GM12878 (cell line): ENCODE results near the gene APC2.

Experiments used
- EP300 ChIP-seq, 2 experiments: fragments of 150-350 bp in 1 of 2; IDR thresholded peaks; 2 replicates each; pipeline ENCODE4 v1.6.1; 2011 to 2012; ENCODE audit warnings: low read depth in 2 of 2, low read length in 2 of 2, borderline replicate concordance in 1 of 2, improper control_type of control experiment in 1 of 2, inconsistent platforms in 1 of 2; ENCODE audit not compliant: control insufficient read depth in 1 of 2
- EZH2 ChIP-seq: IDR thresholded peaks from 2 replicates; pipeline ENCODE4 v1.6.1; 2012; ENCODE audit warnings: low read depth, mild to moderate bottlenecking, control low read depth, inconsistent platforms, low read length, borderline replicate concordance; ENCODE audit not compliant: control insufficient read depth
- JUNB ChIP-seq: IDR thresholded peaks from 2 replicates; pipeline ENCODE4 v1.6.1; 2016; ENCODE audit warnings: antibody characterized with exemption, mild to moderate bottlenecking
- POLR2AphosphoS5 ChIP-seq: IDR thresholded peaks from 2 replicates; pipeline ENCODE4 v1.6.1; 2011; ENCODE audit warnings: mild to moderate bottlenecking, low read length, inconsistent platforms
- SP1 ChIP-seq: IDR thresholded peaks from one replicate; pipeline ENCODE4 v1.6.1; 2011; ENCODE audit warnings: low read depth, low read length
- TF ChIP-seq, protein P1 (sequence below), 3 experiments: IDR thresholded peaks in 2 of 3; conservative IDR thresholded peaks in 1 of 3; 2 replicates each; pipeline ENCODE4 v1.5.1; 2011; ENCODE audit warnings: low read depth in 3 of 3, low read length in 3 of 3, mild to moderate bottlenecking in 3 of 3, control low read depth in 2 of 3, moderate library complexity in 2 of 3, inconsistent platforms in 1 of 3, mixed read lengths in 1 of 3; ENCODE audit not compliant: control insufficient read depth in 2 of 3, insufficient read depth in 1 of 3; ENCODE audit errors: extremely low read depth in 1 of 3

DNA sequence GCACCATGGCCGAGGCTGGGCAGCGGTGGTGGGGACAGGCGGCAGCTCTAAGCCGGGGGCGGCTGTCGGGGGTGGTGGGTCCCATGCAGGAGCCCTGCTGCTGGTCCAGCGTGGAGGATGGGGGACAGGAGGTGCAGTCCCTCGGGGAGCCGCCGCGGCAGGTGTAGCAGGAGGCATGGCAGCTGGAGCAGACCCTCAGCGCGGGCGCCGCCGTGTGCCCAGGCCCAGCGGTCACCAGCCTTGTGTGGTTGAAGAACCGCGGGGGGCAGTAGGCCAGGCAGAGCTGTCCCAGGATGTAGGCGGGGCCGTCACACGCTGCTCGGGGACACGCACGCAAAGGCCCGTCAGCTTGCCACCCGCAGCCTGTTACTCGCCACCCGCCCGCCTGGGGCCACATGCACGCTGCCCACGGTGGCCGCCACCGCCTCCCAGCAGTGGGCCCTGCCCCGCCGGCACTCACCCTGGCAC lies 32.0 kb downstream of the APC2 start:
- no peak for TF ChIP-seq EZH2
- no peak for TF ChIP-seq SP1
- TF ChIP-seq POLR2AphosphoS5: no peak
- TF ChIP-seq EP300 (IDR thresholded peaks at IDR 0.05; ENCODE audit: borderline replicate concordance in 1 of 2, control insufficient read depth in 1 of 2, low read depth in 2 of 2, low read length in 2 of 2): no peak
- TF ChIP-seq JUNB: no peak
- TF ChIP-seq, protein P1, sequence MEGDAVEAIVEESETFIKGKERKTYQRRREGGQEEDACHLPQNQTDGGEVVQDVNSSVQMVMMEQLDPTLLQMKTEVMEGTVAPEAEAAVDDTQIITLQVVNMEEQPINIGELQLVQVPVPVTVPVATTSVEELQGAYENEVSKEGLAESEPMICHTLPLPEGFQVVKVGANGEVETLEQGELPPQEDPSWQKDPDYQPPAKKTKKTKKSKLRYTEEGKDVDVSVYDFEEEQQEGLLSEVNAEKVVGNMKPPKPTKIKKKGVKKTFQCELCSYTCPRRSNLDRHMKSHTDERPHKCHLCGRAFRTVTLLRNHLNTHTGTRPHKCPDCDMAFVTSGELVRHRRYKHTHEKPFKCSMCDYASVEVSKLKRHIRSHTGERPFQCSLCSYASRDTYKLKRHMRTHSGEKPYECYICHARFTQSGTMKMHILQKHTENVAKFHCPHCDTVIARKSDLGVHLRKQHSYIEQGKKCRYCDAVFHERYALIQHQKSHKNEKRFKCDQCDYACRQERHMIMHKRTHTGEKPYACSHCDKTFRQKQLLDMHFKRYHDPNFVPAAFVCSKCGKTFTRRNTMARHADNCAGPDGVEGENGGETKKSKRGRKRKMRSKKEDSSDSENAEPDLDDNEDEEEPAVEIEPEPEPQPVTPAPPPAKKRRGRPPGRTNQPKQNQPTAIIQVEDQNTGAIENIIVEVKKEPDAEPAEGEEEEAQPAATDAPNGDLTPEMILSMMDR (IDR thresholded peaks at IDR 0.05 in 2 of 3, conservative IDR thresholded peaks at IDR 0.05 in 1 of 3; ENCODE audit: control insufficient read depth in 2 of 3, extremely low read depth in 1 of 3, insufficient read depth in 1 of 3, low read depth in 3 of 3, low read length in 3 of 3): no peak
